H9 (cell line): ENCODE measurements around the gene CABCOCO1. TPM values are rescaled to one million over a fixed set of nuclear protein-coding genes. Genes with fewer than 3 reads are reported as not detected.

ENCODE experiments used
- DNase-seq: peaks from one replicate; pipeline ENCODE4 v3.0.0-alpha.2; 2017
- H2AFZ ChIP-seq: one replicate; pipeline ENCODE4 v1.6.1; 2013; ENCODE audit warnings: mild to moderate bottlenecking, low read length, control low read depth, moderate library complexity
- H2AK5ac ChIP-seq: 2 replicates; pipeline ENCODE4 v1.6.1; 2013; ENCODE audit warnings: low read length, control low read depth, mixed read lengths; ENCODE audit not compliant: insufficient read length
- H2BK120ac ChIP-seq: one replicate; pipeline ENCODE4 v1.6.1; 2013; ENCODE audit warnings: low read depth, mild to moderate bottlenecking, low read length, control low read depth, inconsistent platforms; ENCODE audit not compliant: poor library complexity, severe bottlenecking
- H2BK12ac ChIP-seq: 2 replicates; pipeline ENCODE4 v1.6.1; 2013; ENCODE audit warnings: low read length, control low read depth, mixed read lengths, low read depth; ENCODE audit not compliant: insufficient read length
- H2BK15ac ChIP-seq: 2 replicates; pipeline ENCODE4 v1.6.1; 2013; ENCODE audit warnings: low read depth, low read length, control low read depth
- H2BK20ac ChIP-seq: one replicate; pipeline ENCODE4 v1.6.1; 2013; ENCODE audit warnings: low read depth, mild to moderate bottlenecking, low read length, control low read depth, inconsistent platforms; ENCODE audit not compliant: poor library complexity, severe bottlenecking
- H2BK5ac ChIP-seq: 2 replicates; pipeline ENCODE4 v1.6.1; 2013; ENCODE audit warnings: low read length, control low read depth, mixed read lengths; ENCODE audit not compliant: insufficient read length
- H3K14ac ChIP-seq: 2 replicates; pipeline ENCODE4 v1.6.1; 2013; ENCODE audit warnings: low read length, control low read depth; ENCODE audit not compliant: insufficient read depth
- H3K18ac ChIP-seq: 2 replicates; pipeline ENCODE4 v1.6.1; 2013; ENCODE audit warnings: low read depth, mild to moderate bottlenecking, mixed read lengths, low read length, control low read depth; ENCODE audit not compliant: insufficient read length
- H3K23ac ChIP-seq: 2 replicates; pipeline ENCODE4 v1.6.1; 2013; ENCODE audit warnings: low read length, control low read depth, mixed read lengths, low read depth; ENCODE audit not compliant: insufficient read length
- H3K23me2 ChIP-seq: 2 replicates; pipeline ENCODE4 v1.6.1; 2013; ENCODE audit warnings: low read depth, mild to moderate bottlenecking, mixed read lengths, low read length, control low read depth; ENCODE audit not compliant: insufficient read length, poor library complexity, severe bottlenecking
- H3K27ac ChIP-seq: 2 replicates; pipeline ENCODE4 v1.5.1; 2013; ENCODE audit warnings: low read length, control low read depth, mixed read lengths, low read depth; ENCODE audit not compliant: insufficient read length
- H3K27me3 ChIP-seq: 2 replicates; pipeline ENCODE4 v1.6.1; 2013; ENCODE audit warnings: low read length, control low read depth, inconsistent platforms; ENCODE audit not compliant: insufficient read depth
- H3K4ac ChIP-seq: 2 replicates; pipeline ENCODE4 v1.6.1; 2013; ENCODE audit warnings: low read depth, mild to moderate bottlenecking, control low read depth, inconsistent platforms, low read length, moderate library complexity
- H3K4me1 ChIP-seq: 2 replicates; pipeline ENCODE4 v1.6.1; 2013; ENCODE audit warnings: low read length, control low read depth, inconsistent platforms; ENCODE audit not compliant: insufficient read depth
- H3K4me2 ChIP-seq: 2 replicates; pipeline ENCODE4 v1.6.1; 2013; ENCODE audit warnings: low read length, control low read depth, mixed read lengths; ENCODE audit not compliant: insufficient read length, insufficient read depth
- H3K56ac ChIP-seq: 2 replicates; pipeline ENCODE4 v1.6.1; 2013; ENCODE audit warnings: low read depth, mild to moderate bottlenecking, mixed read lengths, low read length, control low read depth; ENCODE audit not compliant: insufficient read length
- H3K79me1 ChIP-seq: 2 replicates; pipeline ENCODE4 v1.6.1; 2013; ENCODE audit warnings: low read depth, mild to moderate bottlenecking, moderate library complexity, low read length, control low read depth, inconsistent platforms; ENCODE audit not compliant: insufficient read depth, poor library complexity, severe bottlenecking
- H3K79me2 ChIP-seq: 2 replicates; pipeline ENCODE4 v1.6.1; 2013; ENCODE audit warnings: low read length, control low read depth, inconsistent platforms; ENCODE audit not compliant: insufficient read depth
- H3K9ac ChIP-seq: 2 replicates; pipeline ENCODE4 v1.6.1; 2013; ENCODE audit warnings: low read length, control low read depth, mixed read lengths; ENCODE audit not compliant: insufficient read length; ENCODE audit errors: extremely low read depth
- H3K9me3 ChIP-seq: one replicate; pipeline ENCODE4 v1.6.1; 2013; ENCODE audit warnings: low read depth, low read length, inconsistent platforms; ENCODE audit not compliant: control insufficient read depth
- H3T11ph ChIP-seq: one replicate; pipeline ENCODE4 v1.6.1; 2013; ENCODE audit warnings: mild to moderate bottlenecking, low read length, control low read depth, inconsistent platforms
- H4K20me1 ChIP-seq: one replicate; pipeline ENCODE4 v1.6.1; 2013; ENCODE audit not compliant: control insufficient read depth, insufficient read length, insufficient read depth
- H4K5ac ChIP-seq: 2 replicates; pipeline ENCODE4 v1.6.1; 2013; ENCODE audit warnings: low read depth, mild to moderate bottlenecking, mixed read lengths, low read length, control low read depth; ENCODE audit not compliant: insufficient read length
- H4K8ac ChIP-seq: replicated peaks from 2 replicates; pipeline ENCODE4 v1.6.1; 2013; ENCODE audit warnings: low read length, control low read depth, mixed read lengths, low read depth; ENCODE audit not compliant: insufficient read length
- H4K91ac ChIP-seq: 2 replicates; pipeline ENCODE4 v1.6.1; 2013; ENCODE audit warnings: low read depth, mild to moderate bottlenecking, moderate library complexity, mixed read lengths, low read length, control low read depth; ENCODE audit not compliant: insufficient read length
- H3K27ac Mint-ChIP-seq, 3 experiments: 2 replicates in 2 of 3; 3 replicates in 1 of 3; pipeline ENCODE4 v1.8.0; 2020 to 2021; ENCODE audit warnings: mixed read lengths in 3 of 3, mild to moderate bottlenecking in 1 of 3, moderate library complexity in 1 of 3
- H3K27me3 Mint-ChIP-seq: 2 replicates; pipeline ENCODE4 v1.8.0; 2021; ENCODE audit warnings: low read depth, mild to moderate bottlenecking, moderate library complexity, mixed read lengths
- H3K36me3 Mint-ChIP-seq, 3 experiments: 2 replicates in 2 of 3; 3 replicates in 1 of 3; pipeline ENCODE4 v1.8.0; 2020 to 2021; ENCODE audit warnings: low read depth in 3 of 3, mixed read lengths in 3 of 3; ENCODE audit not compliant: insufficient read depth in 1 of 3
- H3K4me1 Mint-ChIP-seq, 2 experiments: 2 replicates each; pipeline ENCODE4 v1.8.0; 2020; ENCODE audit warnings: mixed read lengths in 2 of 2
- H3K4me3 Mint-ChIP-seq, 2 experiments: 2 replicates in 1 of 2; 3 replicates in 1 of 2; pipeline ENCODE4 v1.8.0; 2020 to 2021; ENCODE audit warnings: mild to moderate bottlenecking in 2 of 2, mixed read lengths in 2 of 2, moderate library complexity in 1 of 2
- H3K9me3 Mint-ChIP-seq, 2 experiments: 2 replicates in 1 of 2; 3 replicates in 1 of 2; pipeline ENCODE4 v1.8.0; 2020; ENCODE audit warnings: mild to moderate bottlenecking in 2 of 2, mixed read lengths in 2 of 2, moderate library complexity in 1 of 2
- whole genome bisulfite sequencing: extraction: QIAGEN DNeasy Blood & Tissue Kit; methylation state at CpG from one replicate; pipeline ENCODE4 v1.1.7; 2013; ENCODE audit warnings: missing lambda C conversion rate, low lambda C conversion rate, mixed read lengths; ENCODE audit not compliant: insufficient read length; ENCODE audit errors: extremely low coverage; 5-methylcytosine and 5-hydroxymethylcytosine counted together
- total RNA-seq: library from RNA; stranded (reverse); gene quantifications from 2 replicates; pipeline ENCODE4 v1.2.1, GENCODE V29; 2021
- TF ChIP-seq, protein P1 (sequence below): fragments of 200-600 bp; sonication (generic); conservative IDR thresholded peaks from 3 replicates; pipeline ENCODE4 v1.8.0; 2021; ENCODE audit warnings: antibody characterized with exemption, mild to moderate bottlenecking

The CABCOCO1 gene
- total RNA-seq, 1 experiment from 2014 or later = not detected

DNA sequence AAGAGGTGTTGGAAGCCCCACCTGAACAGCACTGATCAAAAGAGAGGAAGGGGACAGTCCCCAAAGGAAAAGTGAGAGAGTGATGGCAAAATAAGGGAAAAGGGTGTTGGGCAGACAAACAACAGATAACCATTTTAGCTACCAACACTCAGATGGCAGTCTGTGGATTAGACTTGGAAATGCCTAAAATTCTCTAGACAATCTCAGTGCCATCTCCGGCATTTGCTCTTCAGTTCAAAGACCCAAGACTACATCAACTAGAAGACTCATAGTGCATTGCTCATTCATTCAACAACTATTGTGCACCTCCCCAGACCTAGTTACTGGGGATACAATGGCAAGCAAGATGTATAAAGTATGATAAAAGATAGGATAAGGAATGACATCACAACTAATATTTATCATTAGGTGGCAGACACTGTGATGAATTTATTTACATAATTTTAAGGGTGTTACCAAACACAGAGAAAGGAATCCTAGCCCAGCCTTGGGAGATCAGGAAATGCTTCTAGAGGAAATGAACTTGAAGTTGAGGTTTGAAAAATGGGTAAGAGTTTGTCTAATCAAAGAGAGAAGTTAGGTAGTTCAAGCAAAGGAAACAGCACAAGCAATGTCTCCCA is 129.5 kb downstream of the CABCOCO1 start:
- no peak overlapping the region for H3K4me2 ChIP-seq
- no peak overlapping the region for H2AFZ ChIP-seq
- no peak overlapping the region for H3K14ac ChIP-seq
- no peaks in the 10 kb centered on the region for H3K79me2 ChIP-seq
- no peaks in the 10 kb centered on the region for H3K79me1 ChIP-seq
- Mint-ChIP-seq H3K36me3 (no peaks in the 10 kb centered on the region), H3K27me3 (no peaks in the 10 kb centered on the region), H3K4me1 (no peaks in the 10 kb centered on the region), H3K4me3 (no peak overlapping the region), H3K9me3 (no peaks in the 10 kb centered on the region), H3K27ac (no peak overlapping the region)
- no peaks in the 10 kb centered on the region; the same call in 1 of the 2 replicates for H3K4me1 ChIP-seq
- no peak overlapping the region for H3K56ac ChIP-seq
- H2BK12ac ChIP-seq = no peak overlapping the region
- H3K9ac ChIP-seq = no peak overlapping the region
- H3K4ac ChIP-seq = no peak overlapping the region
- H2BK5ac ChIP-seq = no peak overlapping the region
- H2BK15ac ChIP-seq = no peak overlapping the region
- H3K18ac ChIP-seq = no peak overlapping the region
- H2BK120ac ChIP-seq = no peak overlapping the region
- no peak overlapping the region for H4K91ac ChIP-seq
- TF ChIP-seq, protein P1, sequence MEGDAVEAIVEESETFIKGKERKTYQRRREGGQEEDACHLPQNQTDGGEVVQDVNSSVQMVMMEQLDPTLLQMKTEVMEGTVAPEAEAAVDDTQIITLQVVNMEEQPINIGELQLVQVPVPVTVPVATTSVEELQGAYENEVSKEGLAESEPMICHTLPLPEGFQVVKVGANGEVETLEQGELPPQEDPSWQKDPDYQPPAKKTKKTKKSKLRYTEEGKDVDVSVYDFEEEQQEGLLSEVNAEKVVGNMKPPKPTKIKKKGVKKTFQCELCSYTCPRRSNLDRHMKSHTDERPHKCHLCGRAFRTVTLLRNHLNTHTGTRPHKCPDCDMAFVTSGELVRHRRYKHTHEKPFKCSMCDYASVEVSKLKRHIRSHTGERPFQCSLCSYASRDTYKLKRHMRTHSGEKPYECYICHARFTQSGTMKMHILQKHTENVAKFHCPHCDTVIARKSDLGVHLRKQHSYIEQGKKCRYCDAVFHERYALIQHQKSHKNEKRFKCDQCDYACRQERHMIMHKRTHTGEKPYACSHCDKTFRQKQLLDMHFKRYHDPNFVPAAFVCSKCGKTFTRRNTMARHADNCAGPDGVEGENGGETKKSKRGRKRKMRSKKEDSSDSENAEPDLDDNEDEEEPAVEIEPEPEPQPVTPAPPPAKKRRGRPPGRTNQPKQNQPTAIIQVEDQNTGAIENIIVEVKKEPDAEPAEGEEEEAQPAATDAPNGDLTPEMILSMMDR = no peak
- no peak overlapping the region for H2AK5ac ChIP-seq
- H4K20me1 ChIP-seq = no peaks in the 10 kb centered on the region
- H4K8ac ChIP-seq = no peak overlapping the region
- no CpG with 5 or more reads among the region's 1 CpG for WGBS
- H3K27ac ChIP-seq = no peak overlapping the region
- H2BK20ac ChIP-seq = no peak overlapping the region
- no peak overlapping the region for H4K5ac ChIP-seq
- H3K27me3 ChIP-seq = no peaks in the 10 kb centered on the region
- no peak overlapping the region for H3T11ph ChIP-seq
- H3K23ac ChIP-seq = no peak overlapping the region
- DNase-seq = no peak
- no peaks in the 10 kb centered on the region for H3K23me2 ChIP-seq
- no peaks in the 10 kb centered on the region for H3K9me3 ChIP-seq
